HEK293T (cell line): ENCODE measurements around the gene AKT3.

Experiments
- CTCF ChIA-PET: fragments of 350-600 bp; formaldehyde crosslinking; extraction: SDS; loops from one replicate; lab custom pipeline; 2021; ENCODE audit warnings: antibody characterized with exemption, inconsistent platforms; lab: Yijun Ruan, JAX
- POLR2A ChIA-PET: fragments of 350-600 bp; formaldehyde crosslinking; extraction: SDS; loops from one replicate; lab custom pipeline; 2020; ENCODE audit warnings: antibody characterized with exemption, inconsistent platforms; lab: Yijun Ruan, JAX
- DNase-seq: peaks from one replicate; pipeline ENCODE4 v3.0.0; 2012; ENCODE audit warnings: mixed read lengths; ENCODE audit errors: extremely low spot score
- ARNT ChIP-seq: fragments of 450-650 bp; IDR thresholded peaks from 2 replicates; pipeline ENCODE4 v1.6.1; 2017; ENCODE audit warnings: mild to moderate bottlenecking
- BHLHE40 ChIP-seq: fragments of 450-650 bp; IDR thresholded peaks from 2 replicates; pipeline ENCODE4 v1.6.1; 2016; ENCODE audit warnings: mild to moderate bottlenecking, moderate library complexity, borderline replicate concordance
- CTBP1 ChIP-seq: fragments of 450-650 bp; IDR thresholded peaks from 2 replicates; pipeline ENCODE4 v1.6.1; 2016; ENCODE audit warnings: borderline replicate concordance
- ELF4 ChIP-seq: fragments of 450-650 bp; IDR thresholded peaks from 2 replicates; pipeline ENCODE4 v1.6.1; 2017; ENCODE audit warnings: antibody characterized with exemption
- FOXA1 ChIP-seq: fragments of 450-650 bp; IDR thresholded peaks from 2 replicates; pipeline ENCODE4 v1.6.1; 2016; ENCODE audit warnings: mild to moderate bottlenecking
- FOXK2 ChIP-seq: fragments of 450-650 bp; IDR thresholded peaks from 2 replicates; pipeline ENCODE4 v1.6.1; 2016; ENCODE audit warnings: mild to moderate bottlenecking
- FOXM1 ChIP-seq: fragments of 450-650 bp; IDR thresholded peaks from 2 replicates; pipeline ENCODE4 v1.6.1; 2017; ENCODE audit warnings: mild to moderate bottlenecking, borderline replicate concordance
- HDGF ChIP-seq: fragments of 450-650 bp; IDR thresholded peaks from 2 replicates; pipeline ENCODE4 v1.6.1; 2017; ENCODE audit warnings: antibody characterized with exemption, borderline replicate concordance
- L3MBTL2 ChIP-seq: fragments of 450-650 bp; conservative IDR thresholded peaks from 2 replicates; pipeline ENCODE4 v1.6.1; 2016; ENCODE audit warnings: mild to moderate bottlenecking
- LEF1 ChIP-seq: fragments of 450-650 bp; IDR thresholded peaks from 2 replicates; pipeline ENCODE4 v1.6.1; 2017; ENCODE audit warnings: mild to moderate bottlenecking, borderline replicate concordance
- NFRKB ChIP-seq: fragments of 450-650 bp; IDR thresholded peaks from 2 replicates; pipeline ENCODE4 v1.6.1; 2016; ENCODE audit warnings: mild to moderate bottlenecking, moderate library complexity
- SP1 ChIP-seq: fragments of 450-650 bp; IDR thresholded peaks from 2 replicates; pipeline ENCODE4 v1.6.1; 2017
- SUZ12 ChIP-seq: fragments of 450-650 bp; IDR thresholded peaks from 2 replicates; pipeline ENCODE4 v1.6.1; 2016; ENCODE audit warnings: mild to moderate bottlenecking
- TARDBP ChIP-seq: fragments of 450-650 bp; IDR thresholded peaks from 2 replicates; pipeline ENCODE4 v1.6.1; 2016
- ZNF384 ChIP-seq: fragments of 450-650 bp; IDR thresholded peaks from 2 replicates; pipeline ENCODE4 v1.6.1; 2016
- TF ChIP-seq, protein P1 (sequence below): fragments of 450-650 bp; IDR thresholded peaks from 2 replicates; pipeline ENCODE4 v1.6.1; 2016

The AKT3 gene

DNA sequence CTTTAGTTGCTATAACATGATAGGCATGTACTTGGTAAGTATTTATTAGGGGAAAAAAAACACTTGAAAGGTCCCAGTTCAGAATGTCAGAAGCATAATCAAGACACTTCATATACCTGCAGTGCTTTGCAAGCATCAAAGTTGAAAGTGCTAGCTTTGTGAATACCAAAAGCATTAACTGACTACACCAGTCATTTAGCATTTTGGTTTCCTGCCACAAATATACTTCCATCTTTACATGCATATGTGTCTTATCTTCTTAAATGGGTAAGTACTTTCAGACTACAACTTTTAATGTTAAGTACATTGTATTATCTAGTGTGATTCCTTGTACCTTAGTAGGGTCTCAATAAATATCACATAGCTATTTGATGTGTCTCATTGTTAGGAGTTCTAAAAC, 43.7 kb downstream of the AKT3 start:
- ChIA-PET POLR2A (no interaction called here), CTCF (no interaction called here)
- DNase-seq, result no peak
- TF ChIP-seq TARDBP (no peak), CTBP1 (no peak), FOXM1 (no peak), ZNF384 (no peak), NFRKB (no peak), HDGF (no peak), SP1 (no peak), SUZ12 (no peak), ELF4 (no peak), L3MBTL2 (no peak), FOXA1 (no peak), BHLHE40 (no peak), FOXK2 (no peak), ARNT (no peak), LEF1 (no peak)
- TF ChIP-seq, protein P1, sequence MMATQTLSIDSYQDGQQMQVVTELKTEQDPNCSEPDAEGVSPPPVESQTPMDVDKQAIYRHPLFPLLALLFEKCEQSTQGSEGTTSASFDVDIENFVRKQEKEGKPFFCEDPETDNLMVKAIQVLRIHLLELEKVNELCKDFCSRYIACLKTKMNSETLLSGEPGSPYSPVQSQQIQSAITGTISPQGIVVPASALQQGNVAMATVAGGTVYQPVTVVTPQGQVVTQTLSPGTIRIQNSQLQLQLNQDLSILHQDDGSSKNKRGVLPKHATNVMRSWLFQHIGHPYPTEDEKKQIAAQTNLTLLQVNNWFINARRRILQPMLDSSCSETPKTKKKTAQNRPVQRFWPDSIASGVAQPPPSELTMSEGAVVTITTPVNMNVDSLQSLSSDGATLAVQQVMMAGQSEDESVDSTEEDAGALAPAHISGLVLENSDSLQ, result no peak

DNA sequence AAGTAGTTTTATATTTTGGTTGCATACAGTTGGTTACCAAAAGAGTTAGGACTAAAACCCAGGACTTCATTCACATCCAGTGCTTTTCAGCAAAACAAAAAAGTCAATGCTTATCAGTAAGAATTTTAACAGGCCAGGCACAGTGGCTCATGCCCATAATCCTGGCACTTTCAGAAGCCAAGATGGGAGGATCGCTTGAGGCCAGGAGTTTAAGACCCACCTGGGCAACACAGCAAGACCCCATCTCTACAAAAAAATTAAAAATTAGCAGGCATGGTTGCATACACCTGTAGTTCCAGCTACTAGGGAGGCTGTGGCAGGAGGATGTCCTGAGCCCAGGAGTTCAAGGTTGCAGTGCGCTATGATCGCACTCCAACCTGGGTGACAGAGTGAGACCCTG, 47.3 kb downstream of the AKT3 start:
- TF ChIP-seq ZNF384 (no peak), LEF1 (no peak), ARNT (no peak), FOXM1 (no peak), L3MBTL2 (no peak), TARDBP (no peak), CTBP1 (no peak), HDGF (no peak), SP1 (no peak), FOXA1 (no peak), FOXK2 (no peak), BHLHE40 (no peak), ELF4 (no peak), SUZ12 (no peak), NFRKB (no peak)
- TF ChIP-seq, protein P1, result no peak
- no peak for DNase-seq
- ChIA-PET POLR2A (no interaction called here), CTCF (no interaction called here)

DNA sequence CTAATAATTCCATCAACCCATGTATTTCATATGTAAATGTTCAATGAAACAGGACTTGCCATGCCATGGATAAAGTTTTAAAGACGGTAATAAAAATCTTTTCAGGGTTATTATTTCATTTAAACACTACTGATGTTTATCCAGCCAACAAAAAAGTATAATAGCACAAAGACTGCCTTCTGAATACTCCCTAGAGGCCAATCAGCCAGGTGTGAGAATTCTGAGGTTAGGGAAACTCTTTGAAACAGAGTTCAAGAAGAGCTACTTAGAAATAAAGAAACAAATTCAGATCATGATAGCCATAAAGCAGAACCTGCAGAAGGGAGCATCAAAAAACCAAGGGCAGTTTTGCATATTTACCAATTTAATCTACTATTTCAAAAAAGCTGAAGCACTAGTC, 48.7 kb downstream of the AKT3 start:
- ChIA-PET POLR2A (no interaction called here), CTCF (no interaction called here)
- no peak for DNase-seq
- no peak for TF ChIP-seq CTBP1
- TF ChIP-seq FOXK2, result no peak
- TF ChIP-seq SP1, result no peak
- TF ChIP-seq BHLHE40, result no peak
- TF ChIP-seq HDGF, result no peak
- TF ChIP-seq, protein P1, result no peak
- TF ChIP-seq ARNT, result no peak

DNA sequence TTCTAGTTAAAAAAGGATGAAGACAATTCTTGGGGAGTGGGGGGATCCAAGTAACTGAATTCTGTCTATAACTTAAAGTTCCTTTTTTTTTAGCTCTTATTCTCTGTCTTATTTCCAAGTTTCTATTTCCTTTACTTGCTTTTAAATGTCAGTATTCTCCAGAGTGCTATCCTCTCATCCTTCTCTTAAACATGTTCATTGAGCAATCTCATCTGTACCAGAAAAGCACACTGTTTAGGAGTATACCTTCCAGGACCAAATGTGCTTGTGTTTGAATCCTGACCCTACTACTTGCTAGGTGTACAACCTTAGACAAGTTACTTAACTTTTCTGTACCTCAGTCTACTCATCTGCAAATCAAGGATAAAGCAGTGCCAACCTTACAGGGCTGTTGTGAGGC, 50.1 kb downstream of the AKT3 start:
- CTCF ChIA-PET, result no interaction called here
- no peak for DNase-seq
- no peak for TF ChIP-seq ZNF384
- POLR2A ChIA-PET, result no interaction called here

DNA sequence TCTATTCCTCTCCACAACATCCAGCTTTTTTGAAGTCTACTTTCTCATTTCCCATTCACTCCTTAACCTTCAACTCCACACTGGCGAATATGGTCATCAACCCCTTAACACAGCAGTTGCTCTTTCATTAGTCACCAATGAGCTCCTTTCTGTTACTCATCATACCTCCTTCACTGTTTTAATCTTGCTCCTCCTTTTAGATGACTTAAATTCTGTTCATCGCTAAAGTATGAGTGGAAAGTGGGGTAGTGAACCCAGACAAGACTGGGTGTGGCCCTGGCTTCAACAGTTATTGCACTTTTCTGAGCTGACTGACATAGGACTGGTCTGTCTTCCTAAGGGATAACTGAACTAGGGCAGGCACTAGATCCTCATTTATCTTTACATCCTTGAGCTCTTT, 51.3 kb downstream of the AKT3 start:
- ChIA-PET CTCF (interaction anchor here (0.6 kb wide), 1 partner anchor 26 kb away, joined by 3 read pairs; no protein-coding TSS in a partner anchor), POLR2A (no interaction called here)
- no peak for TF ChIP-seq CTBP1
- no peak for TF ChIP-seq FOXM1
- TF ChIP-seq SUZ12, result no peak
- no peak for TF ChIP-seq FOXK2
- no peak for DNase-seq

DNA sequence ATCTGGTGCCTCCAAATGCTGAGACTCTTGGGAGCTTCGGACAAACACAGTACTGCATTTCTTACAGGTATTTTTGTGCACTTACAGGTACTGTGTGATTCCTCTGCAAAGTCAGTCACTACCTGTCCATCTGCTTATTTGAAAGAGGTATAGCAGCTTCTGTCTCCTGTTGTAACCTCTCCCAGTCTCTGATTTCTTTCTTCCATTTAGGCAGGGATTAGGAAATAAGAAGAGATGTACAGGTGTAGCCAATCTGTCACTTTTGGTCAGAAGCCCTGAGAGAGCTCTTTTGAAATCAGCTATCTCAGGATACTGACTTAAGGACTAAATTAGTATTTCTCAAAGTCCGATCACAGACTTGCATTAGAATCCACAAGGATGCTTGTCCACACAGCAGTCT, 54.0 kb downstream of the AKT3 start:
- TF ChIP-seq SP1 (no peak), SUZ12 (no peak), ZNF384 (no peak), HDGF (no peak), LEF1 (no peak), NFRKB (no peak), L3MBTL2 (no peak), ELF4 (no peak), BHLHE40 (no peak), FOXM1 (no peak), FOXK2 (no peak), CTBP1 (no peak), FOXA1 (no peak)
- ChIA-PET POLR2A (no interaction called here), CTCF (no interaction called here)
- DNase-seq, result no peak

DNA sequence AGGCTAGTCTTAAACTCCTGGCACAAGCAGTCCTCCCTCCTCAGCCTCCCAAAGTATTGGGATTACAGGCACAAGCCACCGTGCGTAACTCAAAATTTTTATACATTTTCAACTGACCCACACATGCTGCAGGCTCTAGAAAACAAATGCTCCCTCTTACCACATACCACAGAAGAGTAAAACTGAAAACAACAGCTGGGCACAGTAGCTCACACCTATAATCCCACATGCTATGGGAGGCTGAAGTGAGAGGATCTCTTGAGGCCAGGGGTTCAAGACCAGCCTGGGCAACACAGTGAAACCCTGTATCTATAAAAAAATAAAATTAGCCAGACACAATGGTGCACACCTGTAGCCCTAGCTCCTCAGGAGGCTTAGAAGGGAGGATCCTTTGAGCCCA, 56.7 kb downstream of the AKT3 start:
- no peak for DNase-seq
- TF ChIP-seq FOXA1 (no peak), FOXK2 (no peak), HDGF (no peak)
- POLR2A ChIA-PET, result no interaction called here
- CTCF ChIA-PET, result no interaction called here
